ENCODE results near the gene MRPL20. TPM values are rescaled to one million over a fixed set of nuclear protein-coding genes. Genes with fewer than 3 reads are reported as not detected.

The MRPL20 gene
- total RNA-seq, 1 donor from 2014 or later = 138 TPM

Other genes starting within 250 kb of the MRPL20 start
- gene TTLL10, start 233.4 kb downstream of the MRPL20 start, total RNA-seq = 1.7 and 3.7 TPM in 2 replicates
- 175 and 176 TPM in 2 replicates for gene TNFRSF18, start 200.7 kb downstream of the MRPL20 start, total RNA-seq
- 406 and 418 TPM in 2 replicates for gene TNFRSF4, start 193.1 kb downstream of the MRPL20 start, total RNA-seq
- gene SDF4, start 175.3 kb downstream of the MRPL20 start, total RNA-seq = 161 and 167 TPM in 2 replicates
- gene B3GALT6, start 175.1 kb downstream of the MRPL20 start, total RNA-seq = 30.8 and 32.5 TPM in 2 replicates
- gene C1QTNF12, start 160.6 kb downstream of the MRPL20 start, total RNA-seq = 1.5 and 3.5 TPM in 2 replicates
- gene UBE2J2, start 133.4 kb downstream of the MRPL20 start, total RNA-seq = 85.1 and 87.7 TPM in 2 replicates
- gene SCNN1D, start 126.9 kb downstream of the MRPL20 start, total RNA-seq = 2.8 and 4.6 TPM in 2 replicates
- gene ACAP3, start 99.4 kb downstream of the MRPL20 start, total RNA-seq = 60.9 and 62.5 TPM in 2 replicates
- gene PUSL1, start 98.7 kb downstream of the MRPL20 start, total RNA-seq = 19.2 and 20.6 TPM in 2 replicates
- 129 and 134 TPM in 2 replicates for gene INTS11, start 82.6 kb downstream of the MRPL20 start, total RNA-seq
- 20.4 and 20.8 TPM in 2 replicates for gene CPTP, start 82.5 kb downstream of the MRPL20 start, total RNA-seq
- 1.0 and 1.2 TPM in 2 replicates for gene TAS1R3, start 76.0 kb downstream of the MRPL20 start, total RNA-seq
- 39.1 and 43.8 TPM in 2 replicates for gene DVL1, start 57.9 kb downstream of the MRPL20 start, total RNA-seq
- 0.25 and 0.27 TPM in 2 replicates for gene MXRA8, start 48.7 kb downstream of the MRPL20 start, total RNA-seq
- 104 and 114 TPM in 2 replicates for gene AURKAIP1, start 32.1 kb downstream of the MRPL20 start, total RNA-seq
- gene CCNL2, start 8.0 kb downstream of the MRPL20 start, total RNA-seq = 119 and 120 TPM in 2 replicates
- gene ANKRD65, start 14.0 kb upstream of the MRPL20 start, total RNA-seq = not detected in 2 replicates
- 1.6 and 2.0 TPM in 2 replicates for gene VWA1, start 28.4 kb upstream of the MRPL20 start, total RNA-seq
- gene ATAD3C, start 42.4 kb upstream of the MRPL20 start, total RNA-seq = 0.56 and 1.5 TPM in 2 replicates
- gene ATAD3B, start 64.5 kb upstream of the MRPL20 start, total RNA-seq = 48.7 and 50.9 TPM in 2 replicates
- 47.3 and 49.8 TPM in 2 replicates for gene ATAD3A, start 104.9 kb upstream of the MRPL20 start, total RNA-seq
- 0.39 and 0.63 TPM in 2 replicates for gene TMEM240, start 133.3 kb upstream of the MRPL20 start, total RNA-seq
- gene SSU72, start 167.6 kb upstream of the MRPL20 start, total RNA-seq = 137 and 138 TPM in 2 replicates
- gene FNDC10, start 192.8 kb upstream of the MRPL20 start, total RNA-seq = 6.9 and 8.8 TPM in 2 replicates
- 36.7 and 38.1 TPM in 2 replicates for gene MIB2, start 208.2 kb upstream of the MRPL20 start, total RNA-seq
- gene MMP23B, start 224.9 kb upstream of the MRPL20 start, total RNA-seq = 2.3 and 2.6 TPM in 2 replicates